Transverse colon (tissue), 4 donors: Measurements from ENCODE around the gene SGSM1. TPM values are rescaled to one million over a fixed set of nuclear protein-coding genes. Genes with fewer than 3 reads are reported as not detected.
A peak's percentile ranks its signal among the peaks of the same experiment; 100 is the strongest.

Source experiments
- DNase-seq: peaks from one replicate; pipeline ENCODE4 v3.0.0-alpha.2; 2019
- H3K27ac ChIP-seq, 4 donors: fragments of 200-600 bp; sonication (generic); 2 replicates each; pipeline ENCODE4 v1.5.1; 2016 to 2018; ENCODE audit warnings: inconsistent platforms in 4 of 4
- H3K27me3 ChIP-seq: fragments of 200-600 bp; sonication (generic); 2 replicates; pipeline ENCODE4 v1.5.1; 2017; ENCODE audit warnings: inconsistent platforms
- H3K36me3 ChIP-seq, 4 donors: fragments of 200-600 bp; sonication (generic); 2 replicates each; pipeline ENCODE4 v1.5.1; 2017 to 2019; ENCODE audit warnings: inconsistent platforms in 4 of 4
- H3K4me1 ChIP-seq, 4 donors: fragments of 200-600 bp; sonication (generic); 2 replicates each; pipeline ENCODE4 v1.5.1; 2017 to 2020; ENCODE audit warnings: inconsistent platforms in 4 of 4
- H3K4me3 ChIP-seq, 4 donors: fragments of 200-600 bp; sonication (generic); 1 replicate in 1 of 4; 2 replicates in 3 of 4; pipeline versions ENCODE4 v1.5.1 to v1.6.1; 2017 to 2019; ENCODE audit warnings: inconsistent platforms in 4 of 4
- H3K9me3 ChIP-seq, 2 donors: fragments of 200-600 bp; sonication (generic); 2 replicates each; pipeline ENCODE4 v1.5.1; 2017 to 2019; ENCODE audit warnings: inconsistent platforms in 2 of 2
- EP300 ChIP-seq: sonication (generic); formaldehyde crosslinking; IDR thresholded peaks from one replicate; pipeline ENCODE4 v1.6.1; 2017; ENCODE audit warnings: antibody characterized with exemption, low read depth
- POLR2A ChIP-seq: fragments of 450-650 bp; IDR thresholded peaks from one replicate; pipeline ENCODE4 v1.6.1; 2016; ENCODE audit warnings: antibody characterized with exemption, mild to moderate bottlenecking, moderate library complexity
- POLR2AphosphoS5 ChIP-seq, 3 donors: sonication (generic); formaldehyde crosslinking; IDR thresholded peaks; one replicate each; pipeline ENCODE4 v1.6.1; 2016; ENCODE audit warnings: antibody characterized with exemption in 3 of 3
- WGBS, 2 donors: methylation state at CpG; one replicate each; pipeline ENCODE4 v1.1.5; 2018; ENCODE audit warnings: low coverage in 1 of 2; 5-methylcytosine and 5-hydroxymethylcytosine counted together
- in situ Hi-C, 4 donors: fragments of 200-750 bp; cut with MboI; loops; one replicate each; pipeline versions ENCODE4 v1.15.0 to v1.15.1; 2017; ENCODE audit warnings: low sequenced_read_pairs in 3 of 4, low pct_ligation_motif_present in 1 of 4, low pct_unique_long_range_greater_than_20kb in 1 of 4
- intact Hi-C: fragments of 100-400 bp; cut with DNase I; formaldehyde crosslinking; loops from one replicate; pipeline ENCODE4 v1.15.1; 2023; ENCODE audit warnings: low total_unique reads
- total RNA-seq, 4 donors: library from RNA; depleted of rRNA; stranded (reverse); fragments of >200 nt; gene quantifications; one replicate each; pipeline ENCODE4 v1.1.0, GENCODE V29; 2016
- TF ChIP-seq, protein P1 (sequence below), 5 experiments: fragments of 200-600 bp in 3 of 5; fragments of 450-650 bp in 2 of 5; sonication (generic) in 3 of 5; IDR thresholded peaks; 1 replicate in 2 of 5; 2 replicates in 3 of 5; pipeline ENCODE4 v1.5.1; 2016 to 2017; ENCODE audit warnings: antibody characterized with exemption in 5 of 5, inconsistent platforms in 3 of 5, mild to moderate bottlenecking in 2 of 5, moderate library complexity in 1 of 5

Gene SGSM1
- total RNA-seq, 4 donors from 2014 or later = 2.5 to 6.2 (median 3.7) TPM

DNA sequence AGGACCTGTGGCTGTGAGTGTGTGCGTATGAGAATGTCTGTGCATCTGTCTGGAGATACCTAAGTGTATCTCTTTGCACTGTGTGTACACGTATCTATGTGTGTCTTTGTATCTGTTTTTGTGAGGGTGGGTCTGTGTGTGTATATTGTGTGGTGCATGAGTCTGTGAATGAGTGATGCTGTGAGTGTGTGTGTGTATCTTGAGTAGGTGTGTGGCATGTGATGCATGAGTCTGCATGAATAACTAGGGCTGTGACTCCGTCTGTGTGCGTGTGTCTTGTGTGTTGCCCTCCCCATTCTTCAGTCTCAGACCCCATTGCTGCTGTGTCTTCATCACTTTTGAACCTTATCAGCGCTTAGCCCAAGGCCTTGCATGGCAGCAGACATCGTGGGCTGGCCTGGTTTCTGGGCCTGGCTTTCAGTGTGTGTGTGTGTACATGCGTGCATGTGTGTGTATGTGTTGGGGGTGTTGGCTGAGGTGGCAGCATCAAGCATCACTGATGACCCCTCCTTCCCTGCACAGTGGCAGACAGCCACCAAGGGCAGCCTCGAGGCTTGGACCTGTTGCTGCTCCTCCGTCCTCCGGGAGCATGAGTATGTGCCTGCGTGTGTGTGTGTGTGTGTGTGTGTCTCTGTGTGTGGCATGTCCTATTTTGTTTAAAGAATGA is 1.4 kb downstream of the SGSM1 start:
- peak overlapping the region in 1 of 4 donors; percentile 84 for H3K27ac ChIP-seq
- no peaks in the 10 kb centered on the region for H3K36me3 ChIP-seq
- TF ChIP-seq POLR2A (no peak), EP300 (no peak), POLR2AphosphoS5 (IDR thresholded peaks at IDR 0.05) (no peak)
- TF ChIP-seq, protein P1, sequence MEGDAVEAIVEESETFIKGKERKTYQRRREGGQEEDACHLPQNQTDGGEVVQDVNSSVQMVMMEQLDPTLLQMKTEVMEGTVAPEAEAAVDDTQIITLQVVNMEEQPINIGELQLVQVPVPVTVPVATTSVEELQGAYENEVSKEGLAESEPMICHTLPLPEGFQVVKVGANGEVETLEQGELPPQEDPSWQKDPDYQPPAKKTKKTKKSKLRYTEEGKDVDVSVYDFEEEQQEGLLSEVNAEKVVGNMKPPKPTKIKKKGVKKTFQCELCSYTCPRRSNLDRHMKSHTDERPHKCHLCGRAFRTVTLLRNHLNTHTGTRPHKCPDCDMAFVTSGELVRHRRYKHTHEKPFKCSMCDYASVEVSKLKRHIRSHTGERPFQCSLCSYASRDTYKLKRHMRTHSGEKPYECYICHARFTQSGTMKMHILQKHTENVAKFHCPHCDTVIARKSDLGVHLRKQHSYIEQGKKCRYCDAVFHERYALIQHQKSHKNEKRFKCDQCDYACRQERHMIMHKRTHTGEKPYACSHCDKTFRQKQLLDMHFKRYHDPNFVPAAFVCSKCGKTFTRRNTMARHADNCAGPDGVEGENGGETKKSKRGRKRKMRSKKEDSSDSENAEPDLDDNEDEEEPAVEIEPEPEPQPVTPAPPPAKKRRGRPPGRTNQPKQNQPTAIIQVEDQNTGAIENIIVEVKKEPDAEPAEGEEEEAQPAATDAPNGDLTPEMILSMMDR (IDR thresholded peaks at IDR 0.05) = no peak
- peak; percentile 17 for DNase-seq
- no peaks in the 10 kb centered on the region for H3K9me3 ChIP-seq
- in situ Hi-C loops (no loop called here), intact Hi-C loops (no loop called here)
- WGBS, 2 donors = 83% methylated on average over 1 to 11 of the region's 11 CpGs
- no peaks in the 10 kb centered on the region for H3K27me3 ChIP-seq
- H3K4me1 ChIP-seq = peaks cover 0 to 22% (median 8%) of the 10 kb centered on the region in 4 donors
- no peak overlapping the region for H3K4me3 ChIP-seq

GRCh38 chr22:24809331-24809730 is 3.3 kb downstream of the SGSM1 start:
- Histone ChIP-seq H3K27ac (peak overlapping the region in 1 of 4 donors; percentile 20), H3K27me3 (no peaks in the 10 kb centered on the region), H3K4me1 (peaks cover 0 to 18% (median 8%) of the 10 kb centered on the region in 4 donors), H3K4me3 (no peak overlapping the region), H3K9me3 (no peaks in the 10 kb centered on the region), H3K36me3 (no peaks in the 10 kb centered on the region)
- DNase-seq = no peak
- WGBS, 2 donors = 36% methylated on average over 2 of the region's 2 CpGs; no CpG with 5 or more reads in 1 of the 2 donors
- TF ChIP-seq POLR2AphosphoS5 (IDR thresholded peaks at IDR 0.05) (no peak), POLR2A (no peak), EP300 (no peak)
- TF ChIP-seq, protein P1 (IDR thresholded peaks at IDR 0.05) = no peak
- in situ Hi-C loops (no loop called here), intact Hi-C loops (no loop called here)

DNA sequence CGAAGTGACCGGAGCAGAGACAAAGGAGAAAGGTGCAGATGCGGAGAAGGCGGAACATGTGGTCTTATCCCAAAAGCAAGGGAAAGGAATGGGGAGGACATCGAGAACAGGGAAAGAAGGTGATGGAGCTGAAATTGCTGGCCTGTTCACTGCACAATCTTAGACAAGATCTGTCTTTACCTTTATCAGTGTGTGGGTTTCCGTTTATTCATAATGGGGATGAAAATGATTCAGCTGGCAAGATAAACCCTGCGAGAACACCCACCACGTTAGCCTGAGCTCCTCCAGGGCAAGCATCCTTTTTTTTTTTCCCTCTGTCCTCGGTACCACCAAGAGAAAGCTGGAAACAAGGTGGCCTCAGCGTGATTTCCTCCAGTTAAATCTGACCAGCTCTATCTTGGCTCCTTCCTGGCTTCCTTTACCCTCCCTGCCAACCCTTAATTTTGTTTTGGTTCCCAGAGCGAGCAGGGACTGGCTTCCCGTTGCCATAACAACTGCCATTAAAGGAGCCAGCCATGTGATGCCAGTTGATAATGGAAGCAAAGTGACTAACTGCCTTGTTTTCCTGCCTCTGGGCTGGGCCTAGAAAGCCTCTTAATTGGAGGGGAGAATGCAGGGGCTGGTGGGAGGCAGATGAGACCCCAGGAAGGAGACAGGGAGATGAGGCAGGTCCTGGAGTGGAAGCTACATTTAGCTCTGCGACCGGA is 4.2 kb downstream of the SGSM1 start:
- WGBS, 2 donors = 72 to 80% methylated on average over 12 to 14 of the region's 14 CpGs
- intact Hi-C loops = no loop called here
- no peaks in the 10 kb centered on the region for H3K9me3 ChIP-seq
- no peak overlapping the region for H3K4me3 ChIP-seq
- no peaks in the 10 kb centered on the region for H3K36me3 ChIP-seq
- DNase-seq = no peak
- in situ Hi-C loops = no loop called here
- H3K27me3 ChIP-seq = no peaks in the 10 kb centered on the region
- TF ChIP-seq POLR2AphosphoS5 (IDR thresholded peaks at IDR 0.05) (no peak), EP300 (no peak), POLR2A (no peak)
- TF ChIP-seq, protein P1 (IDR thresholded peaks at IDR 0.05) = no peak
- H3K4me1 ChIP-seq = peaks cover 0 to 18% (median 8%) of the 10 kb centered on the region in 4 donors
- H3K27ac ChIP-seq = peak overlapping the region in 2 of 4 donors; percentile 11 to 49

GRCh38 chr22:24812950-24813775 is 7.2 kb downstream of the SGSM1 start:
- in situ Hi-C loops (no loop called here), intact Hi-C loops (no loop called here)
- no peak for DNase-seq
- Histone ChIP-seq H3K27ac (no peak overlapping the region), H3K4me1 (peaks cover 0 to 5% (median 0%) of the 10 kb centered on the region in 4 donors), H3K27me3 (no peaks in the 10 kb centered on the region), H3K36me3 (no peaks in the 10 kb centered on the region), H3K9me3 (peaks cover 0 to 3% of the 10 kb centered on the region in 2 donors), H3K4me3 (no peak overlapping the region)
- TF ChIP-seq, protein P1 (IDR thresholded peaks at IDR 0.05) = no peak
- TF ChIP-seq POLR2A = no peak
- WGBS, 2 donors = 61 to 75% methylated on average over 7 to 13 of the region's 13 CpGs
